ENCODE data around the gene SASS6. TPM values are rescaled to one million over a fixed set of nuclear protein-coding genes. Genes with fewer than 3 reads are reported as not detected.

Gene SASS6
- total RNA-seq, 6 donors from 2014 or later = 1.5 to 4.9 (median 2.3) TPM

GRCh38 chr1:100122177-100122576, 10.6 kb downstream of the SASS6 start:
- H3K36me3 ChIP-seq = peaks cover 0 to 13% (median 4%) of the 10 kb centered on the region in 4 donors
- 83 to 97% methylated on average over 1 of the region's 1 CpG for WGBS, 2 donors
- H3K9me3 ChIP-seq = no peaks in the 10 kb centered on the region
- no peaks in the 10 kb centered on the region for H3K4me1 ChIP-seq
- ATAC-seq (ENCODE audit: low FRiP score in 2 of 2) (no peak), DNase-seq (no peak)
- H3K27ac ChIP-seq = no peak overlapping the region
- TF ChIP-seq CTCF (IDR thresholded peaks at IDR 0.05) (no peak), POLR2AphosphoS5 (IDR thresholded peaks at IDR 0.05) (no peak), POLR2A (IDR thresholded peaks at IDR 0.05) (no peak), EP300 (IDR thresholded peaks at IDR 0.05) (no peak)
- no peak overlapping the region for H3K4me3 ChIP-seq
- H3K27me3 ChIP-seq = no peaks in the 10 kb centered on the region

- no peak overlapping the region for H3K27ac ChIP-seq
- no peak for DNase-seq
- no peaks in the 10 kb centered on the region for H3K27me3 ChIP-seq
- no peaks in the 10 kb centered on the region for H3K9me3 ChIP-seq
- WGBS, 2 donors = 98 to 99% methylated on average over 4 of the region's 4 CpGs
- no peaks in the 10 kb centered on the region for H3K4me1 ChIP-seq
- peaks cover 0 to 12% (median 4%) of the 10 kb centered on the region in 4 donors for H3K36me3 ChIP-seq
- H3K4me3 ChIP-seq = no peak overlapping the region
- TF ChIP-seq EP300 (IDR thresholded peaks at IDR 0.05) (no peak), POLR2AphosphoS5 (IDR thresholded peaks at IDR 0.05) (no peak), CTCF (IDR thresholded peaks at IDR 0.05) (no peak), POLR2A (IDR thresholded peaks at IDR 0.05) (no peak)
- no peak for ATAC-seq (ENCODE audit: low FRiP score in 2 of 2)
Measured at GRCh38 chr1:100115524-100115923, 17.2 kb downstream of the SASS6 start.

- Histone ChIP-seq H3K27ac (no peak overlapping the region), H3K27me3 (no peaks in the 10 kb centered on the region), H3K36me3 (peaks cover 0 to 24% (median 3%) of the 10 kb centered on the region in 4 donors), H3K4me1 (no peaks in the 10 kb centered on the region), H3K4me3 (no peak overlapping the region), H3K9me3 (no peaks in the 10 kb centered on the region)
- no peak for ATAC-seq (ENCODE audit: low FRiP score in 2 of 2)
- no peak for TF ChIP-seq CTCF (IDR thresholded peaks at IDR 0.05)
- no peak for TF ChIP-seq POLR2AphosphoS5 (IDR thresholded peaks at IDR 0.05)
- DNase-seq = no peak
Measured at GRCh38 chr1:100109554-100110066, 23.1 kb downstream of the SASS6 start.

- no peaks in the 10 kb centered on the region for H3K27me3 ChIP-seq
- H3K4me1 ChIP-seq = no peaks in the 10 kb centered on the region
- peaks cover 0 to 38% (median 6%) of the 10 kb centered on the region in 4 donors for H3K36me3 ChIP-seq
- TF ChIP-seq POLR2A (IDR thresholded peaks at IDR 0.05) (no peak), CTCF (IDR thresholded peaks at IDR 0.05) (no peak), POLR2AphosphoS5 (IDR thresholded peaks at IDR 0.05) (no peak), EP300 (IDR thresholded peaks at IDR 0.05) (no peak)
- no peak overlapping the region for H3K4me3 ChIP-seq
- 94 to 97% methylated on average over 4 of the region's 4 CpGs for WGBS, 2 donors
- no peak overlapping the region for H3K27ac ChIP-seq
- ATAC-seq (ENCODE audit: low FRiP score in 2 of 2) = no peak
- no peaks in the 10 kb centered on the region for H3K9me3 ChIP-seq
- DNase-seq = no peak
Measured at GRCh38 chr1:100107696-100108095, 25.0 kb downstream of the SASS6 start.

- no peak overlapping the region for H3K27ac ChIP-seq
- H3K27me3 ChIP-seq = no peaks in the 10 kb centered on the region
- no peak for TF ChIP-seq POLR2AphosphoS5 (IDR thresholded peaks at IDR 0.05)
- TF ChIP-seq CTCF (IDR thresholded peaks at IDR 0.05) = no peak
- TF ChIP-seq EP300 (IDR thresholded peaks at IDR 0.05) = no peak
- no peak for TF ChIP-seq POLR2A (IDR thresholded peaks at IDR 0.05)
- H3K9me3 ChIP-seq = no peaks in the 10 kb centered on the region
- 96% methylated on average over 2 of the region's 2 CpGs for WGBS, 2 donors
- ATAC-seq (ENCODE audit: low FRiP score in 2 of 2) (no peak), DNase-seq (no peak)
- H3K4me1 ChIP-seq = no peaks in the 10 kb centered on the region
- peaks cover 0 to 47% (median 6%) of the 10 kb centered on the region in 4 donors for H3K36me3 ChIP-seq
- H3K4me3 ChIP-seq = no peak overlapping the region
Measured at GRCh38 chr1:100101564-100101963, 31.2 kb downstream of the SASS6 start.
